HUDEP-2 (cell line): ENCODE results near the gene OTP.

Experiments
- DNase-seq, 76 experiments: peaks; one replicate each; lab custom pipeline; 2025; ENCODE audit not compliant: unreplicated experiment in 76 of 76; lab: John Stamatoyannopoulos, UW

The OTP gene

GRCh38 chr5:77640589-77641396 is 2.3 kb upstream of the OTP start:
- DNase-seq: no peak

GRCh38 chr5:77638763-77639671 is 504 bp upstream of the OTP start:
- DNase-seq: no peak

- DNase-seq: no peak
Measured at GRCh38 chr5:77637170-77637997, 1.1 kb downstream of the OTP start.

DNA sequence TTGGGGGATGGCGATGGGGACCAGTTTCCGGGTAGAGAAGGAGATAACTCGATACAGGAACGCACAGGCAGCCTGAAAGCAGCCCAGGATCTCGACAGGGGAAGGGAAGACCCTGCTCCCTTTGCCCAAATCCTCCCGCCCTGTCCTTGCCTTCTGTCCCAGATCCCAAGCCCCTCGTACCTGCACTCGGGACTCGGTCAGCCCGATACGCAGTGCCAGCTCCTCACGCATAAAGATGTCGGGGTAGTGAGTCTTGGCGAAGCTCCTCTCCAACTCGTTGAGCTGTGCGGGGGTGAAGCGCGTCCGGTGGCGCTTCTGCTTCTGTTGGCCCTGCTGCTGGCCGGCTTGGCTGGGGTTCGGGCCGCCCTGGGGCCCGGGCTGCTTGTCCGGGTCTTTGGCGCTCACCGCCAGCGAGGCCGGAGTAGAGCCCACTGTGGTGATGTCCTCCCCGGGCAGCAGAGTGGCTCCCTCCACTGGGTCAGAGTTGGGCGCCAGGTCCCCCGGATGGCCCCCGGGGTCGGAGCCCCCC is 1.8 kb downstream of the OTP start:
- DNase-seq: no peak

GRCh38 chr5:77635917-77636640 is 2.4 kb downstream of the OTP start:
- no peak for DNase-seq

GRCh38 chr5:77635067-77635916 is 3.2 kb downstream of the OTP start:
- DNase-seq: peak in 1 of 76 experiments; percentile 20

GRCh38 chr5:77633709-77634108 is 4.8 kb downstream of the OTP start:
- no peak for DNase-seq

GRCh38 chr5:77633207-77633675 is 5.3 kb downstream of the OTP start:
- DNase-seq: no peak

DNA sequence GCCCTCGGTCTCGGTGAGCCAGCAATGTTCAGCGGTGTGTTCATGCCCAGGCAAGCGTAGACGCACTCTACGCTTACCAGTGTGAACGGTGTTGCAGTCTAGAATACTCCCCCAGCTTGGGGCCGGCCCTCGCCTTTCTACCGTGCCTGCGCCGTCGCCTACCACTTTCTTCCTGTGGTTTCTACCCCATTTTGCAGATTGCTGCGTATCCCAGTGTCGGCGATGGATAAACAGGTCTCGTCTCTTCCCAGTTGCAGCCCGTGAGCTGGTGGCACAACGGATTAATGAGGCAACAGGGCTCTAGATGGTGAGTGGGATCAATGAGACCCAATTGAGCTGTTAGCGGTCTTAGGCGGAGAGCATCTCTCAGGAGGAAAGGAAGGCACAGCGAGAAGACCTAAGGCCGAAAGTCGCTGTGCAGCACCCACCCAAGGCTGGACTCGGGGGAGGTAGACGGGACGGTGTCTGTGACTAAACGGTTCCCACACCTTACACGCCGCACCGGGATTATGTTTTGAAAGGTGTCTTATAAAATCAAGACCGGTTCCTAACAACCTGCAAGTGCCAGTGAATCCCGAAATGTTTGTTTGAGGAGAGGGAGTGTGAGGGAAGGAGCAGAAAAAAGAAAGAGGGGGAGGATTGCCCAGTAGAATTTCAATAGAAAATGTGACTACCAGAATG is 5.8 kb downstream of the OTP start:
- no peak for DNase-seq

- peak in 58 of 76 experiments; percentile 1 to 66 (median 40) for DNase-seq
Measured at GRCh38 chr5:77630114-77630680, 8.3 kb downstream of the OTP start.

DNA sequence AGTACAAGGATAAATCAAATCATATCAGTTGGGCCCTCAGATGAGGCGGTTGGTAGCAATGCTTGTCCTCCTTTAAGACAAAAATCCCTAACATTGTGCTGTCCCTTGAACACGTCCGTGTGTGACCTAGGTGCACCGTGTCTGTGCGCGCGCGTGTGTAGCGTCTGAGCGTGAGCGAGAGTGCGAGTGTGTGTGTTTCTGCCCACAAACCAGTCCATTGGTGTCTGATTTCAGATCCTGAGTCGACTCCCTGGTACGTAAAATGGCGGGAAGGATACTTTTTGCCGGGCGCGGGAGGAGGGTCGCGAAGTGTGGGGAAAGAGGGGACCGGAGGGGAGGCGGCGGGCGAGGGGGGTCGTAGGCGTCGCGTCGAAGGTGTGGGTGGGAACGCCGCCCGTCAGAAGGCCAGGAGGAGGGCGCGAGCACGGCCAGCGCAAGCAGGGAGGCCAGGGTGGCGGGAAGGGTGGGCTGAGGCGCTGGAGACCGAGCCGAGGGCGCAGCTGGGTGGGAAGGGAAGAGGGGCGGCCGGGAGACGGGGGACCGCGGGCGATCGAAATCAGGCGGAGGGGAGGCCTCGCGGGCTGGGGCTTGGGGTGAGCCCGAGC is 8.9 kb downstream of the OTP start:
- no peak for DNase-seq

DNA sequence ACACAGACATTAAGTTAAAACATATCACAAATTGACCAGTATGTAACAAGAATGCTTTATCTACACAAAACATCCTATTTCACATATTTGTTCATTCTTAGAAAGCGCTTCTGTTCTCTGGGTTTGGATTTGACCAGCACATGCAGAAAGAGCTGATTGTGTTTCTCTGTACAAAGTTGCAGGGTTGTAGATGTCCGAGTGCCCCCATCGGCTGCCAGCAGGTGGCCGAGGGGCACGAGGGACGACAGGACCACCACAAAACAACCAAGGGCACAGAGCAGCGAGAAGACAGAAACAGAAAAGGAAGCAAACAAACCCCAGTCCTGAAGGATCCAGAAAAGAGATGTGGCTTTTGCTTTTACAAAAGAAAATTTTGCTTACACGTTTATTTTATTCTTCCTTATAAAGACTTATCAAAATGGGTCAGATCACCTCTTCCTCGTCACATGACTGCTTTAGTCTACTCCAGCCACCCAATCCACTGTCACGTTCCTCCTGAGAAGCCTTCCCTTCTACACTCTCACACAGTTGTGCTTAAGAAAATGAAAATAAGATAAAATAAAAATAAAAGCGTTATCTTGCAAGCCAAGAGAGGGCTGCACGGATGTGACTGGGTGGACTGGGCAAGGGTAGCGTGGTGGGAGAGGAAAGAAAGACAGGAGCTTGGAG is 9.5 kb downstream of the OTP start:
- no peak for DNase-seq

DNA sequence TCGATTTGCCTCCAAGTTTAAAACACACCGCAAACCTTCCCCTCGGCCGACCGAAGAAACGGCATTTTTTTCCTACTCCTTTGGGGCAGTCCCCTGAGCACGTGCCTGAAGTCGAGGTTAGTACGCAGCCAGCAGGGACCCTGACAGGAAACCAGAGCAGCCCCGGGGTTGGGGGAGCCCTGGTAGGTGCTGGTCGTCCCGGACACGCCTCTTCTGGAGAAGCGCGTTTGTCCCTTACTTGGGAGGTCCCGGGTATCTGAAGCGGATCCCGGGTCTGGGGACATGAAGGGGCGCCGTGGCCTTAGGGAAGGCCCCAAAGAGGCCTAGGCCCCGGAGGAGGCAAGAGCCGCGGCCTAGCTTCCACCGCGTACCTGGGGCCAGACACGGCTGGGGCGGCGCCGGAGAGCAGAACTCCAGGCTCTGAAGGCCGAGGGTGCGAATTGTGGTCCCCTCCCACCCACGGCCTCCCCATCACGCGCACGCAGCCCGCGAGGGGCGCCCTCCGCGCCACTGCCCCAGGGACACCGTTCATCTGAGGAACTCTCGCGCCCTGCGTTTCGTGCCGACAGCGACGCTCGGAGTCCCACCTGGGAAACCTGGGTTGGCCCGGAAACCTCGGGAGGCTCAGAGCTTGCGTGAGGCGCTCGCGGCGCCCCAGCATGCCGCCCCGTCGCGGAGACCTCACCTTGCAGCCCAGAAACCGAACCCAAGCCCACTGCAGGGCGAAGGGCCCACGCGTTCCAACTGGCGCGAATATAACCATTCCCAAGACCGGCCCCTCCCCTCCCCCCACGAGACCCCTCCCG is 10.4 kb downstream of the OTP start:
- DNase-seq: no peak

- no peak for DNase-seq
Measured at GRCh38 chr5:77623203-77623740, 15.2 kb downstream of the OTP start.

- no peak for DNase-seq
Measured at GRCh38 chr5:77621440-77621839, 17.1 kb downstream of the OTP start.

- no peak for DNase-seq
Measured at GRCh38 chr5:77620405-77620804, 18.1 kb downstream of the OTP start.
